OCI-LY7 (cell line): Measurements from ENCODE around the gene PAQR4.

Experiments
- EZH2phosphoT487 ChIP-seq: fragments of 200-600 bp; sonication (generic); IDR thresholded peaks from 2 replicates; pipeline ENCODE4 v1.6.1; 2018; ENCODE audit warnings: low read depth, borderline replicate concordance, mild to moderate bottlenecking, mixed run types, antibody characterized with exemption, low read length, moderate library complexity, mixed read lengths
- TF ChIP-seq, protein P1 (sequence below): fragments of 200-600 bp; sonication (generic); conservative IDR thresholded peaks from 2 replicates; pipeline ENCODE4 v1.5.1; 2014; ENCODE audit warnings: mild to moderate bottlenecking, antibody characterized with exemption, low read length, moderate library complexity, mixed read lengths

GRCh38 chr16:2919511-2920255 lies 49.5 kb upstream of the PAQR4 start:
- TF ChIP-seq, protein P1, sequence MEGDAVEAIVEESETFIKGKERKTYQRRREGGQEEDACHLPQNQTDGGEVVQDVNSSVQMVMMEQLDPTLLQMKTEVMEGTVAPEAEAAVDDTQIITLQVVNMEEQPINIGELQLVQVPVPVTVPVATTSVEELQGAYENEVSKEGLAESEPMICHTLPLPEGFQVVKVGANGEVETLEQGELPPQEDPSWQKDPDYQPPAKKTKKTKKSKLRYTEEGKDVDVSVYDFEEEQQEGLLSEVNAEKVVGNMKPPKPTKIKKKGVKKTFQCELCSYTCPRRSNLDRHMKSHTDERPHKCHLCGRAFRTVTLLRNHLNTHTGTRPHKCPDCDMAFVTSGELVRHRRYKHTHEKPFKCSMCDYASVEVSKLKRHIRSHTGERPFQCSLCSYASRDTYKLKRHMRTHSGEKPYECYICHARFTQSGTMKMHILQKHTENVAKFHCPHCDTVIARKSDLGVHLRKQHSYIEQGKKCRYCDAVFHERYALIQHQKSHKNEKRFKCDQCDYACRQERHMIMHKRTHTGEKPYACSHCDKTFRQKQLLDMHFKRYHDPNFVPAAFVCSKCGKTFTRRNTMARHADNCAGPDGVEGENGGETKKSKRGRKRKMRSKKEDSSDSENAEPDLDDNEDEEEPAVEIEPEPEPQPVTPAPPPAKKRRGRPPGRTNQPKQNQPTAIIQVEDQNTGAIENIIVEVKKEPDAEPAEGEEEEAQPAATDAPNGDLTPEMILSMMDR: peak; percentile 95
- TF ChIP-seq EZH2phosphoT487: no peak
